ENCODE measurements around the gene PROX2.

GRCh38 chr14:74897642-74898041, 21.7 kb upstream of the PROX2 start:
- TF ChIP-seq POLR2A (IDR thresholded peaks at IDR 0.05; ENCODE audit: extremely low read depth, insufficient read length), result no peak
- TF ChIP-seq CTCF (IDR thresholded peaks at IDR 0.05; ENCODE audit: low read depth, low read length), result no peak

Data from NB4 (cell line).